H1 (cell line): ENCODE data around the gene PLK4. TPM values are rescaled to one million over a fixed set of nuclear protein-coding genes. Genes with fewer than 3 reads are reported as not detected.

Experiments
- HDAC6 ChIP-seq: IDR thresholded peaks from one replicate; pipeline ENCODE4 v1.7.1; 2012; ENCODE audit warnings: low read depth, mild to moderate bottlenecking, inconsistent platforms, low read length, moderate library complexity
- RBBP5 ChIP-seq: IDR thresholded peaks from 2 replicates; pipeline ENCODE4 v1.7.1; 2012; ENCODE audit warnings: low read depth, mild to moderate bottlenecking, inconsistent platforms, low read length, moderate library complexity, borderline replicate concordance
- RNF2 ChIP-seq: fragments of 200-900, 300-1000 bp; sonication (generic); IDR thresholded peaks from 2 replicates; pipeline ENCODE4 v1.7.1; 2016; ENCODE audit warnings: borderline replicate concordance, low read depth, mild to moderate bottlenecking, antibody characterized with exemption, low read length; ENCODE audit not compliant: poor library complexity, severe bottlenecking; ENCODE audit errors: missing control alignments
- SAP30 ChIP-seq: fragments of 300-600 bp; sonication (generic); IDR thresholded peaks from 2 replicates; pipeline ENCODE4 v1.7.1; 2012; ENCODE audit warnings: low read length, moderate library complexity, mild to moderate bottlenecking, inconsistent platforms; ENCODE audit not compliant: insufficient read depth, insufficient replicate concordance
- SP1 ChIP-seq: IDR thresholded peaks from 2 replicates; pipeline ENCODE4 v1.6.1; 2011; ENCODE audit warnings: low read depth, low read length
- ZNF274 ChIP-seq: IDR thresholded peaks from 2 replicates; pipeline ENCODE4 v1.7.0; 2012; ENCODE audit warnings: low read length, borderline replicate concordance; ENCODE audit errors: extremely low read depth
- polyA plus RNA-seq, 7 experiments: library from polyadenylated mRNA; depleted of rRNA in 3 of 7; stranded (reverse) in 5 of 7; unstranded in 2 of 7; fragments of >200 nt in 5 of 7; fragments of 200-250 nt in 2 of 7; gene quantifications; 1 replicate in 5 of 7; 2 replicates in 1 of 7; 4 replicates in 1 of 7; pipeline versions ENCODE4 v1.2.1 to v1.2.3, GENCODE V29; 2011 to 2013; ENCODE audit warnings: missing spikeins in 2 of 7, mixed read lengths in 2 of 7
- total RNA-seq: library from RNA; stranded (reverse); fragmentation: NEBNext Ultra II Directional; extraction: Animal tissue kit (Norgen Biotek cat#: 25700); gene quantifications from 2 replicates; pipeline ENCODE4 v1.2.1, GENCODE V29; 2021
- TF ChIP-seq, protein P1 (sequence below): IDR thresholded peaks from 2 replicates; pipeline ENCODE4 v1.6.1; 2012; ENCODE audit warnings: inconsistent platforms

Gene PLK4
- total and polyA plus RNA-seq, 2 of the 8 experiments (the other 6 are each of a cell fraction or from before 2014, with no cell fraction given) = 23.3 to 35.2 TPM

GRCh38 chr4:127880763-127881562, at the start of gene PLK4 (continued):
- TF ChIP-seq SP1 (peak; percentile 75; the same call in 1 of the 2 replicates), HDAC6 (no peak), RBBP5 (peak; percentile 93), SAP30 (peak; percentile 69), RNF2 (no peak), ZNF274 (no peak)
- TF ChIP-seq, protein P1, sequence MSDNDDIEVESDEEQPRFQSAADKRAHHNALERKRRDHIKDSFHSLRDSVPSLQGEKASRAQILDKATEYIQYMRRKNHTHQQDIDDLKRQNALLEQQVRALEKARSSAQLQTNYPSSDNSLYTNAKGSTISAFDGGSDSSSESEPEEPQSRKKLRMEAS = peak; percentile 9; the same call in 1 of the 2 replicates
- TF ChIP-seq, all 59 proteins: peak for 26
